Right hindlimb (tissue), 1 donor: Measurements from ENCODE around the gene GNL3L.
"Not testable (repeated sequence)": the region's sequence is repeated elsewhere in the genome, so short reads cannot be mapped to it uniquely, and the experiment has no call there.

ENCODE experiments used
- DNase-seq: peaks from one replicate; pipeline ENCODE4 v3.0.0-alpha.2; 2018

GNL3L gene

DNA sequence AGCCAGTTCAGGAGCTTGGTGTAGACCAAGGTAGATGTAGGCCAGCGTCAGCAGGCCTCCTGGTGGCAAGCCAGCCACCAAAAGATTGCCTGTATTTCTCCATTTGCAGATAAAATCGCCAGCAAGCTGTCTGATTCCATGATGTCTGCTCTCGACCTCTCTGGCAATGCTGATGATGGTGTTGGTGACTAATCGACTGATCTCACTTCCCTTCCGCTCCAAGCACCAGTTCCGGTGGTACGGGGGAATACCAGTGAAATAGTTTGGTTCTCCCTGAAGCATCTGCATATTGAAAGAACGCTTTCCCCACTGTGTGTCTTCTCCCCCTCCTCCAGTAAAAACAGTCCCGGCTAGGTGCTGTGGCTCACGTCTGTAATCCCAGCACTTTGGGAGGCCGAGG, 30.4 kb downstream of the GNL3L start:
- no peak for DNase-seq

DNA sequence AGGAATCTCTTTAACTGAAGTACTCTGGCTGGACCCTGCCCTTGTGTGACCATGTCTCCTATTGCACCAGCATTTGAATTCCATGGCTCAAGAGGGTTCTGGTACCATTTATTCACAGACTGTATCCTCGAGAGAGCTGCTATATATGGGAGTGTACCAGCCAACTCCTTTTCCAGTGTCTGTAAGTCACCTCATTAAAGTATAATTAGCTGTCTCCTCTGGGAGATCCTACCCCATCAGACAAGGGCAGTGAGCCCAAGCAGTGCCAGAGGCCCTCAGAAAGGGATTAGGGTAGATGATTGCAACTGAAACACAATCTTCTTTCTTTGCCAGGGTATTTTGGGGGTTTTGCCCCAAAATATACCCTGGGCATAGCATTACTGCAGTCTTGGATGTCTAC, 31.6 kb downstream of the GNL3L start:
- no peak for DNase-seq

DNA sequence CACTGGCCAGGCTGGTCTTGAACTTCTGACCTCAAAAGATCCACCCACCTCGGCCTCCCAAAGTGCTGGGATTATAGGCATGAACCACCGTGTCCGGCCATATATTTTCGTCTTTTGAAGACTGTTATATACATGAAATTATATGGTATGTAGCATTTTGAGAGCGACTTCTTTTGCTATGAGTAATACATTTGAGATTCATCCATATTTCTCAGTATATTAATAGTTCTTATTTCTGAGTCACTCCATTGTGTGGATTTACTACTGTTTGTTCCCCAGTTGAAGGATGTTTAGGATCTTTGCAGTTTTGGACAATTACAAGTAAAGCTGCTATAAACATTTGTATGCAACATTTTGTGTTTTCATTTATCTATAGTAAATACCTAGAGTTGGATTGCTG, 34.9 kb downstream of the GNL3L start:
- no peak for DNase-seq

DNA sequence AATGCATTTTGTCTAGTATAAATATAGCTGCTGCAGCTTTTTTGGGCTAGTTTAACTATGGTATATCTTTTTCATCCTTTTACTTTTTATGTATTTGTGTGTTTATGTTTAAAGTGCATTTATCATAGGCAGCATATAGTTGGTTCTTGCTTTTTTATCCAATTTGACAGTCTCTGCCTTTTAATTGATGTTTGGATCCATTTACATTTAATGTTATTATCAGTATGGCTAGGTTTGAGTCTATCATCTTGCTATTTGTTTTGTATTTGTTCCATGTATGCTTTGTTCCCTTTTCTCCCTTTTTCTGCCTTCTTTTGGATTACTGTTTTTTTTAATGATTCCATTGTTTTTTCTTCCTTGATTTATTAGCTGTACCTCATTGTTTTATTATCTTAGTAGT, 40.3 kb downstream of the GNL3L start:
- DNase-seq: no peak

GRCh38 chrX:54572641-54573040, 42.6 kb downstream of the GNL3L start:
- DNase-seq: not testable (repeated sequence)

- no peak for DNase-seq
Observed at GRCh38 chrX:54597728-54598127, 67.7 kb downstream of the GNL3L start.

DNA sequence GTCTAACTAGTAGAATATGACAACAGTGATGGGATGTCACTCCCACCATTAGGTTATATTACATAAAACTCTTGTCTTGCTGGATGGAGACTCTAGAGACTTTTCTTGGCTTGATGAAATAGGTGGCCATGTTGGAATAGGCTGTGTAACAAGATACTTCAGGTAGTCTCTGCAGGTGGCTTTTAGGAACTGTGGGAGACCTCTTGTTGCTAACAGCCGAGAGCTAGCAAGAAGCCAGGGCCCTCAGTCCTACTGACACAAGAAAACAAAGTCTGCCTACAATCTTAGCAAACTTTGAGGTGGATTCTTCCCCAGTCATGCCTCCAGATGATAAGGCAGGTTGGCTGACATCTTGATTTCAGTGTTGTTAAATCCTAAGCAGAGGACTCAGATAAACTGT, 72.5 kb downstream of the GNL3L start:
- no peak for DNase-seq
